ENCODE measurements around the gene SDF2L1.

Gene SDF2L1

GRCh38 chr22:21640810-21641209, 1.3 kb upstream of the SDF2L1 start:
- peaks cover 24% of the 10 kb centered on the region for H3K4me1 ChIP-seq (ENCODE audit: insufficient read depth, low read length, severe bottlenecking)
- H2AFZ ChIP-seq (ENCODE audit: low read length), result no peak overlapping the region
- no peaks in the 10 kb centered on the region for H3K9me3 ChIP-seq (ENCODE audit: low read length)
- peaks cover 21% of the 10 kb centered on the region for H3K36me3 ChIP-seq (ENCODE audit: insufficient read depth, low read length)
- no peaks in the 10 kb centered on the region for H3K9me2 ChIP-seq (ENCODE audit: low read depth, low read length)
- H3K4me3 ChIP-seq (ENCODE audit: low read depth, low read length, poor library complexity, severe bottlenecking), result no peak overlapping the region
- peak overlapping the region; percentile 80 for H3K4me2 ChIP-seq (ENCODE audit: low read length)
- H3K27me3 ChIP-seq (ENCODE audit: insufficient read depth, low read length), result no peaks in the 10 kb centered on the region
- no peak overlapping the region for H3K27ac ChIP-seq (ENCODE audit: low read depth, low read length, poor library complexity, severe bottlenecking)
- H3K79me2 ChIP-seq (ENCODE audit: insufficient read depth, low read length), result peaks cover 4% of the 10 kb centered on the region; the same call in 1 of the 2 replicates
- H3K9ac ChIP-seq (ENCODE audit: low read length), result no peak overlapping the region
- no peaks in the 10 kb centered on the region for H4K20me1 ChIP-seq (ENCODE audit: insufficient read depth, low read length)
- TF ChIP-seq, protein P1, sequence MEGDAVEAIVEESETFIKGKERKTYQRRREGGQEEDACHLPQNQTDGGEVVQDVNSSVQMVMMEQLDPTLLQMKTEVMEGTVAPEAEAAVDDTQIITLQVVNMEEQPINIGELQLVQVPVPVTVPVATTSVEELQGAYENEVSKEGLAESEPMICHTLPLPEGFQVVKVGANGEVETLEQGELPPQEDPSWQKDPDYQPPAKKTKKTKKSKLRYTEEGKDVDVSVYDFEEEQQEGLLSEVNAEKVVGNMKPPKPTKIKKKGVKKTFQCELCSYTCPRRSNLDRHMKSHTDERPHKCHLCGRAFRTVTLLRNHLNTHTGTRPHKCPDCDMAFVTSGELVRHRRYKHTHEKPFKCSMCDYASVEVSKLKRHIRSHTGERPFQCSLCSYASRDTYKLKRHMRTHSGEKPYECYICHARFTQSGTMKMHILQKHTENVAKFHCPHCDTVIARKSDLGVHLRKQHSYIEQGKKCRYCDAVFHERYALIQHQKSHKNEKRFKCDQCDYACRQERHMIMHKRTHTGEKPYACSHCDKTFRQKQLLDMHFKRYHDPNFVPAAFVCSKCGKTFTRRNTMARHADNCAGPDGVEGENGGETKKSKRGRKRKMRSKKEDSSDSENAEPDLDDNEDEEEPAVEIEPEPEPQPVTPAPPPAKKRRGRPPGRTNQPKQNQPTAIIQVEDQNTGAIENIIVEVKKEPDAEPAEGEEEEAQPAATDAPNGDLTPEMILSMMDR (IDR thresholded peaks at IDR 0.05; ENCODE audit: low read length), result no peak
- no peak for TF ChIP-seq EZH2 (IDR thresholded peaks at IDR 0.05; ENCODE audit: borderline replicate concordance, low read length)
- no peaks in the 10 kb centered on the region for H3F3A ChIP-seq (ENCODE audit: insufficient read depth, low read length)

GRCh38 chr22:21641417-21641788, 699 bp upstream of the SDF2L1 start:
- Histone ChIP-seq H3F3A (ENCODE audit: insufficient read depth, low read length) (no peaks in the 10 kb centered on the region), H3K9me3 (ENCODE audit: low read length) (no peaks in the 10 kb centered on the region), H3K36me3 (ENCODE audit: insufficient read depth, low read length) (peaks cover 25% of the 10 kb centered on the region), H3K4me2 (ENCODE audit: low read length) (peak overlapping the region; percentile 80), H2AFZ (ENCODE audit: low read length) (no peak overlapping the region), H3K9ac (ENCODE audit: low read length) (peak overlapping the region; percentile 78), H3K79me2 (ENCODE audit: insufficient read depth, low read length) (peaks cover 4% of the 10 kb centered on the region; the same call in 1 of the 2 replicates), H3K27me3 (ENCODE audit: insufficient read depth, low read length) (no peaks in the 10 kb centered on the region), H3K4me1 (ENCODE audit: insufficient read depth, low read length, severe bottlenecking) (peaks cover 24% of the 10 kb centered on the region), H3K27ac (ENCODE audit: low read depth, low read length, poor library complexity, severe bottlenecking) (no peak overlapping the region), H4K20me1 (ENCODE audit: insufficient read depth, low read length) (no peaks in the 10 kb centered on the region), H3K4me3 (ENCODE audit: low read depth, low read length, poor library complexity, severe bottlenecking) (peak overlapping the region; percentile 80), H3K9me2 (ENCODE audit: low read depth, low read length) (no peaks in the 10 kb centered on the region)
- TF ChIP-seq, protein P1 (IDR thresholded peaks at IDR 0.05; ENCODE audit: low read length), result no peak
- no peak for TF ChIP-seq EZH2 (IDR thresholded peaks at IDR 0.05; ENCODE audit: borderline replicate concordance, low read length)

GRCh38 chr22:21642584-21643448, 714 bp downstream of the SDF2L1 start:
- Histone ChIP-seq H3K36me3 (ENCODE audit: insufficient read depth, low read length) (peaks cover 32% of the 10 kb centered on the region), H3K4me1 (ENCODE audit: insufficient read depth, low read length, severe bottlenecking) (peaks cover 24% of the 10 kb centered on the region), H3K27me3 (ENCODE audit: insufficient read depth, low read length) (no peaks in the 10 kb centered on the region)

More at GRCh38 chr22:21642584-21643448, 714 bp downstream of the SDF2L1 start:
- H3K9me3 ChIP-seq (ENCODE audit: low read length), result no peaks in the 10 kb centered on the region
- no peaks in the 10 kb centered on the region for H3F3A ChIP-seq (ENCODE audit: insufficient read depth, low read length)
- H3K4me2 ChIP-seq (ENCODE audit: low read length), result peak overlapping the region; percentile 96
- TF ChIP-seq, protein P1 (IDR thresholded peaks at IDR 0.05; ENCODE audit: low read length), result peak; percentile 81
- TF ChIP-seq EZH2 (IDR thresholded peaks at IDR 0.05; ENCODE audit: borderline replicate concordance, low read length), result no peak
- peaks cover 4% of the 10 kb centered on the region; the same call in 1 of the 2 replicates for H3K79me2 ChIP-seq (ENCODE audit: insufficient read depth, low read length)
- H3K9me2 ChIP-seq (ENCODE audit: low read depth, low read length), result no peaks in the 10 kb centered on the region
- H4K20me1 ChIP-seq (ENCODE audit: insufficient read depth, low read length), result no peaks in the 10 kb centered on the region
- H2AFZ ChIP-seq (ENCODE audit: low read length), result no peak overlapping the region
- peak overlapping the region; percentile 48 for H3K27ac ChIP-seq (ENCODE audit: low read depth, low read length, poor library complexity, severe bottlenecking)
- H3K4me3 ChIP-seq (ENCODE audit: low read depth, low read length, poor library complexity, severe bottlenecking), result peak overlapping the region; percentile 80
- H3K9ac ChIP-seq (ENCODE audit: low read length), result peak overlapping the region; percentile 85

All from OCI-LY1 (cell line).